HG02840 (cell line): ENCODE results near the gene CASQ2.

ENCODE experiments used
- ATAC-seq: cut with Tn5 transposase; IDR thresholded peaks from one replicate; pipeline ENCODE4 v1.9.1; 2021; ENCODE audit warnings: mild to moderate bottlenecking, moderate library complexity, moderate number of reproducible peaks; ENCODE audit not compliant: unreplicated experiment, low FRiP score

Gene CASQ2

GRCh38 chr1:115740811-115741210, 27.7 kb downstream of the CASQ2 start:
- ATAC-seq, result no peak

- no peak for ATAC-seq
Observed at GRCh38 chr1:115732316-115732715, 36.2 kb downstream of the CASQ2 start.

GRCh38 chr1:115729756-115730155, 38.8 kb downstream of the CASQ2 start:
- ATAC-seq, result no peak

- no peak for ATAC-seq
Observed at GRCh38 chr1:115728341-115728740, 40.2 kb downstream of the CASQ2 start.

GRCh38 chr1:115727706-115728249, 40.7 kb downstream of the CASQ2 start:
- ATAC-seq, result no peak

DNA sequence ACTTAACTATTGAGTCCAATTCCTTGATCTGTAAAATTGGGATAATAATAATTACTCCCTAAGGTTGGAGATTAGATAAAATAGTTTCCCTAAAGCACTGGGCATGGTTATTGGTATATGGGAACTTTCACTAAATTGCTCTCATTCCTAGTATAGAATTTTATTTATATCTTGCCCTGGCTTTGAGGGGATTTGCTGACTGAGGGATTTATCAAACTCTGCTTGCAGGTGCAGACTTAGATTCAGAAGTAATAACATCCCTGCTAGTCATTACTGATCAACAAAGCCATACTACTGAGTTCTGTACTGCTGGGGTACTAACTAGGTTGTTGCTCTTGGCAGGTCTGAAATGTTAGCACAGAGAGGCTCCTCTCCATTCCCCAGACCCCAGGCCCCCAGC, 41.9 kb downstream of the CASQ2 start:
- no peak for ATAC-seq

GRCh38 chr1:115726161-115726560, 42.4 kb downstream of the CASQ2 start:
- ATAC-seq, result no peak

- ATAC-seq, result no peak
Observed at GRCh38 chr1:115725600-115725999, 42.9 kb downstream of the CASQ2 start.

DNA sequence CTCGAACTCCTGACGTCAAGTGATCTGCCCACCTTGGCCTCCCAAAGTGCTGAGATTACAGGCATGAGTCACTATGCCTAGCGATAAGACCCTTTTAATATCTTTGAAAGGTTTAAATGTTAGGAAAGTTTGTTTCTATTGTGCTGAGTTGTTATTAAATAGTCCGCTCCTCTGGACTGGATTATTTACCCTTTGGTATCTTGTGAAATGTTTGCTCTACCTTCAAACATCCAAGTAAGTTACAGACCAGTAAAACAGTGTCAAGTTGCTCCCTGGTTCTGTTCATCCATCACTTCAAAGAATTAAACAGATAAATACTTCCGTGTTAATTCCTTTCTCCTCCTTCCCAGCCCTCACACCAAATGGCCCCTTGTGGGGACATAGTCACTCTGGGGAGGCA, 44.8 kb downstream of the CASQ2 start:
- ATAC-seq, result no peak

DNA sequence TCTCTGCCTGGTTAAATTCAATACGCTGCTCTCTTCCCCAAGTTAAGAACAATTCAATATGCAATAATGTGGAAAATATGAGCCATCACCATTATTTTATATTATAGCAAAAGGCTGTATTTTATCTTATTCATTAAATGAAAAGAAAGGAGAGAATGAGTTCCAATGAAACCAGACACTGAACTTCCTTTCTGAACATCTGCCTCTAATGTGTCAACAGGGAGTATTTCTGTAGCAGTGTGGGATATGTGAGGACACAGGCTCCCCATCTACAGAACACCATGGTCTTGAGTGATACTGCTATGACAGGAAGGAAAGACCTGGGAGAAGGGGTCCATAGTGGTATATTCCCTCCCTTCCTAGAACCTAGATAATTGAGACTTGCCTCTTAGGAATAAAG, 46.3 kb downstream of the CASQ2 start:
- ATAC-seq, result no peak

DNA sequence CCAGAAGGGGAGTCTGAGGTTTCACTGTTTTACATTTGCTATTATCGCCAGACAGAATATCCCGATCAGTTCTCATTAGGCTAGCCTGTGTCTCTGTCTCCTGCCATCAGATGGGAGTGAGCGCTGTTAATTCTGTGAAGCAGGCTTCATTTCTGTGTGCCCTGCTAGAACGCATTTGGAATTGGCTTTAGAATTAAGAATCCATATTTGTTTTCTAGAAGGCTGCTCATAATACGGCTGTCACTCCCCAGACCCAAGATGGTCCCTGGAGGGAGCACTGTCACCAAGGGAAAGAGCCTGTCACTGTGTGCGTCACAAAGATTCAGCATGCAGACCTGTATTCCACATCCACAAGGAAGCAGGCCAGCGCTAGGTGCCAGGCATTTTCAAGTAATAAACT, 49.2 kb downstream of the CASQ2 start:
- ATAC-seq, result no peak

GRCh38 chr1:115718011-115718754, 50.3 kb downstream of the CASQ2 start:
- no peak for ATAC-seq

DNA sequence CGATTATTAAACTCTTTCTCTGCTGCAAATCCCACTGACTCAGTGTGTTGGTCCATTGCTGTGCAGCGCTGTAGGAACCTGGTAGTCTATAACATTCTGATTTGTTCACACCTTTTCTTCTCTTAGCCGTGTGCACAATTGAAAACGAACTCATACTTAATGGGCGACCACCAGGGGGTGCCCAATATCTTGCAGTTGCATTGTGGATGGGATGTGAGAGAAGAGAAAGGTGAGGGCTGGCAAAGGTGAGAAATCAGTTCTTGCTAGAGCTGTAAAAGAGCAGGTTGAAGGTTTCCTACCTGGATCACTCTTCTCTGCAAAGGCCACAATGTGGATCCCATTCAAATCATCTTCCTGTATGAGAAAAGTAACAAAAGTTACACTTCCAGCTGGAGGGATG, 51.0 kb downstream of the CASQ2 start:
- no peak for ATAC-seq

DNA sequence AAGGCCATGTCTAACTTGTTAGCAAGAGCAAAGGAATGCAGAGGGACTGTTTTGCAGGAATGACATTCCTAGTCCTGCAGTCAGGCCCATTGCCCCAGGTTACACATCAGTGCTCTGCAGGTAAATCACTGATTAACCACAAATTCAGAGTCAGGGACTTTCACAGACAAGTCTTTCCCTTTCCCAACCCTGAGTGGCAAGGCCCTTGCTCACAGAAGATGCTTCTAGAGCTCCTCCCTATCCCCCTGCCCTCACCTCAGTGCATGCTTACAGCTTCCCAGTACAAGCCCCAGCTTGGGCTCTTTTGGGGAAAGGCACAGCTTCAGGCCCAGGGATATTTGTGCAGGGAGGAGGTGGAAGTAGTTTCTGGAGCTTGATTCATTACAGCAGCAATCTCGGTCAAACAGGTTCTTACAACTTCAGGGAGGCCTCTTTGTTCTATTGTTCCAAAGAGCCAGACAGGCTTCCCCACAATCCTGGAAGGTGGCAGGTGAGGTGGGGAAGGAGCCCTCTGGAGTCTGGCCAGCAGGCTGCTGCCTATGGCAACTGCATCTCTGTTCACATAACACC, 53.9 kb downstream of the CASQ2 start:
- no peak for ATAC-seq

DNA sequence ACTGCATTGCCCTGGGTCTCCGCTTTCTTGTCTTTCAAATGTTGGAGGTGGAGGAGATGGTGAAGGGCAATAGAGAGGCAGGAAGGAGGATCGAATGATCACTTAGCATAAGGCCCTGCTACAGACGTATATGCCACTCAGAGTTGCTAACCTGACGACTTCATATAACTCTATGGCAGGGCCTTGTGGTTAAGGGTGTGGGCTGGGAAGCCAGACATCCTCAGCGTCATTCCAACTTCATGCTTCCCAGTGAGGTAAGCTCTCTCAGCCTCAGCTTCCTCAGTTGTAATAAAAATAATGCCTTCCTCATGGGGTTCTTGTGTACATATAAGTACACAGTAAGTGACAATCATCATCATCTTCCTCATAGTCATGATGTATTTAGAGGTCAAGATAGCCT, 54.6 kb downstream of the CASQ2 start:
- ATAC-seq, result no peak

- no peak for ATAC-seq
Observed at GRCh38 chr1:115712911-115713609, 55.5 kb downstream of the CASQ2 start.

DNA sequence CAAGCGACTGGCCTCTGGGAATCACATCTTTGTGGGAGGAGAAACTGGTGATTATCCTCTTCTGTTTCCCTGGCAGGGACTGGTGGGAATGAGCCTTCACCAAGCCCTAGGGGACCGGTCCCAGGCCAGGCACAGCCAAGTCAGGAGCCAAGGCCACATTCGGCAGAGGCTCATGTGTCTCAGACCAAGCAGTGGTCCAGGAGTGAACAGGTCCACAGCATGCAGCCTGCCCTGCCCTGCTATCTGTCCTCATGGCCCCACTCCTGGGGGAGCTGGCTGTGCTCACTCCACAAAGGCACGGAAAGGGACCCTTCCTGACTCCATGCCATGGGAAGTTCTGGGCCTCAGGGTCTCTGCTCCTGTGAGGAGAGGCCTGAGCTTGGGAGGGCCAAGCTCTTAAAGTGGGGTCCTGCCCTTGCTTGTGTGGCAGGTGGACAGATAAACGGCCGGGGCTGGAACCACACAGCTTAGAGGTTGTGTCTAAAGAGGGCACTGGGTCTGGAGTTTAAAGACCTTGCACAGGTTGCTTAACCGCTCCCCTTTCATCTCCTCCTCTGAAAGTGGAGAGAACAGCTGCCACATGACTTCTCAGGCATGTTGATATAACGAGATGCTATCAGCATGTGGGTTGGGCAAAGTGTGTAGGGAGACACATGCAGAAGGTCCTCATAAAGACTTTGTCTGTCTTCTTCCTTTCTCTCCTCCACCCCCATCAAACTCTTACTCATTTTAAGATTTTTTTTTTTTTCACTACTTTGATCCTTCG, 57.5 kb downstream of the CASQ2 start:
- ATAC-seq, result no peak

GRCh38 chr1:115706587-115707425, 61.7 kb downstream of the CASQ2 start:
- ATAC-seq, result no peak

- ATAC-seq, result no peak
Observed at GRCh38 chr1:115705963-115706362, 62.6 kb downstream of the CASQ2 start.
